Activated B cell treated with CpG ODN at 0.5 μM for 24 hours (primary cell): ENCODE measurements around the gene F11R. TPM values are rescaled to one million over a fixed set of nuclear protein-coding genes. Genes with fewer than 3 reads are reported as not detected.

ENCODE experiments used
- total RNA-seq: library from RNA; stranded (reverse); gene quantifications from 2 replicates; pipeline ENCODE4 v1.2.3, GENCODE V29; 2022

Gene F11R
- total RNA-seq, 1 donor from 2014 or later: 11.1 TPM

Other genes with a start within 250 kb of the F11R start
- gene LY9, start 225.0 kb downstream of the F11R start, total RNA-seq: 63.6 and 71.6 TPM in 2 replicates
- not detected in 2 replicates for gene CD244, start 158.3 kb downstream of the F11R start, total RNA-seq
- gene ITLN1, start 136.0 kb downstream of the F11R start, total RNA-seq: not detected in 2 replicates
- not detected in 2 replicates for gene ITLN2, start 66.3 kb downstream of the F11R start, total RNA-seq
- 69.8 and 70.2 TPM in 2 replicates for gene TSTD1, start 17.8 kb upstream of the F11R start, total RNA-seq
- 134 and 143 TPM in 2 replicates for gene USF1, start 24.8 kb upstream of the F11R start, total RNA-seq
- gene ARHGAP30, start 48.7 kb upstream of the F11R start, total RNA-seq: 154 and 158 TPM in 2 replicates
- not detected in 2 replicates for gene NECTIN4, start 68.4 kb upstream of the F11R start, total RNA-seq
- gene KLHDC9, start 77.2 kb upstream of the F11R start, total RNA-seq: 2.9 and 3.6 TPM in 2 replicates
- gene PFDN2, start 96.9 kb upstream of the F11R start, total RNA-seq: 43.8 and 67.9 TPM in 2 replicates
- 40.5 and 43.9 TPM in 2 replicates for gene NIT1, start 97.0 kb upstream of the F11R start, total RNA-seq
- gene DEDD, start 111.5 kb upstream of the F11R start, total RNA-seq: 39.5 and 40.5 TPM in 2 replicates
- 107 and 127 TPM in 2 replicates for gene UFC1, start 132.8 kb upstream of the F11R start, total RNA-seq
- 31.9 and 38.1 TPM in 2 replicates for gene USP21, start 138.3 kb upstream of the F11R start, total RNA-seq
- 31.5 and 40.7 TPM in 2 replicates for gene PPOX, start 145.3 kb upstream of the F11R start, total RNA-seq
- gene B4GALT3, start 156.4 kb upstream of the F11R start, total RNA-seq: 40.7 and 41.7 TPM in 2 replicates
- gene ADAMTS4, start 177.9 kb upstream of the F11R start, total RNA-seq: not detected in 2 replicates
- gene NDUFS2, start 181.2 kb upstream of the F11R start, total RNA-seq: 69.1 and 73.9 TPM in 2 replicates
- gene FCER1G, start 194.1 kb upstream of the F11R start, total RNA-seq: 0.60 and 0.69 TPM in 2 replicates
- not detected in 2 replicates for gene APOA2, start 202.5 kb upstream of the F11R start, total RNA-seq
- gene TOMM40L, start 204.9 kb upstream of the F11R start, total RNA-seq: 11.7 and 12.4 TPM in 2 replicates
- 0.15 TPM in 1 of 2 replicates, not detected in the other for gene NR1I3, start 217.1 kb upstream of the F11R start, total RNA-seq
- gene PCP4L1, start 237.6 kb upstream of the F11R start, total RNA-seq: not detected in 2 replicates